Dermis lymphatic vessel endothelial cell (primary cell): ENCODE measurements around the gene MCOLN1. TPM values are rescaled to one million over a fixed set of nuclear protein-coding genes. Genes with fewer than 3 reads are reported as not detected.

ENCODE experiments used
- total RNA-seq: library from RNA; depleted of rRNA; stranded (reverse); fragments of >200 nt; gene quantifications from 2 replicates; pipeline ENCODE4 v1.2.1, GENCODE V29; 2014

MCOLN1 gene
- 3.4 and 4.9 TPM in 2 replicates for total RNA-seq

DNA sequence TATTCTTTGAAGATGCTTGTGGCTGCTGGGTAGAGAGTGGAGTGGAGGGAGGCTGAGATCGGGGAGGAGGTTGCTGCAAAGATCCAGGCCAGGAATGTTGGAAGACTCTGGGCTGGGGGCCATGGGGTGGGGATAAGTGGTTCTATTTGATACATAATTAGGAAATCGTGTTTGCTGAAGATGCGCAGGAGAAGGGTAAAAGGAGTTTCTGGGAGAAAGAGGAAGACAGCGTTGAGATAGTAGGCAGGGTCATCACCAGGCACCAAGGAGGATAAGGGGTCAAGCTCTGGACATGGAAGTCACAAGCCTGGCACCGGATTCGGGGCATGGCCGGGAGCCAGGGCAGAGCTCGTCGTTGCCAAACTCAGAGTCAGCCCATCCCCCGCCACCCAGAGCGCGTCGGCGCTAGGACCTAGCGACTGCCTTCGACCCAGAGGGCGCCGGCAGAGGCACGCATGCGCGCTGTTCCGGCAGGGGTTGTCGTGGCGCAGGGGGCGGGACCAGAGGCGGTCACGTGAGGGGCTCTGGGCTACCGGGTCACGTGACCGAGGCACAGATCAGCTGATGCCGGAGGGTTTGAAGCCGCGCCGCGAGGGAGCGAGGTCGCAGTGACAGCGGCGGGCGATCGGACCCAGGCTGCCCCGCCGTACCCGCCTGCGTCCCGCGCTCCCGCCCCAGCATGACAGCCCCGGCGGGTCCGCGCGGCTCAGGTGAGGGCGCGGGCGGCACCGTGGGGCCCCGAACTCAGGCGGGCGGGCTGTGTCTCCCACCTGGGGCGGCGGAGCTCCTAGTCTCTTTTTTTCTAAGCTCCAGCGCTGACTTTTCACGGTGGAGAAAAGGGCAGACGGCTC, at the start of gene MCOLN1:
Gene MCOLN1 (plus strand): TSS at position 553 of the 851 bp plus-strand sequence. CDS start 127 bp downstream, at position 680.

DNA sequence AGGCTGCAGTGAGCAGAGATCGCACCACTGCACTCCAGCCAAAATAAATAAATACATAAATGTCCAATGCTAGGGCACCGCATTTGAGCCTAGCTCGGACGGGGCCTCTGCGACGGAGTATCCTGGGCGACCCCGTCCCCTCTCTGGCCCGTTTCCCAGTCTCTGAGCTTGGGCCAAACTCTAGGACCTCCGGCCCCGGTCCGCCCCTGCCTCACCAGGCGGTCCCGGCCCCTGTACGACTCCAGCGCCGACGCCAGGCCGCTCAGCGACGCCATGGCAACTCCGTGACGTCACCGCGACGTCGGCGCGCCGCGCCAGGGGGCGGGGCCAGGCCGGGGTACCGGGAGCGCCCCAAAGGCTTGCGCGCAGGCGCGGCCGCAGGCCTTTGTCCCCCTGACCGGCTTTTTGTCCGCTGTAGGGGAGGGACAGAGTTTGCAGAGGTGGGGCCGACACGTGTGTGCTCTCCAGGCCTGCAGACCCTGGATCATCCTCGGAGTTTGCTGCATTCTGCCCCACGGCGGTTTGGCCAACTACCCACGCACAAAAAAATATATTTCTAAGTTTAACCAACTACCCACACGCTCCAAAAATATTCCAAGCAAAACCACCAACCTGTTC, 33.6 kb upstream of the MCOLN1 start, which contains the start of gene PEX11G:
Gene PEX11G (minus strand): TSS at position 300 of the 618 bp plus-strand sequence. CDS start 25 bp downstream, at position 275.

GRCh38 chr19:7515645-7516151, 6.7 kb upstream of the MCOLN1 start, which contains the start of gene ZNF358:
TSS of gene ZNF358 (plus strand) at chr19:7516103. CDS start at chr19:7519243, 3,140 bp downstream.

DNA sequence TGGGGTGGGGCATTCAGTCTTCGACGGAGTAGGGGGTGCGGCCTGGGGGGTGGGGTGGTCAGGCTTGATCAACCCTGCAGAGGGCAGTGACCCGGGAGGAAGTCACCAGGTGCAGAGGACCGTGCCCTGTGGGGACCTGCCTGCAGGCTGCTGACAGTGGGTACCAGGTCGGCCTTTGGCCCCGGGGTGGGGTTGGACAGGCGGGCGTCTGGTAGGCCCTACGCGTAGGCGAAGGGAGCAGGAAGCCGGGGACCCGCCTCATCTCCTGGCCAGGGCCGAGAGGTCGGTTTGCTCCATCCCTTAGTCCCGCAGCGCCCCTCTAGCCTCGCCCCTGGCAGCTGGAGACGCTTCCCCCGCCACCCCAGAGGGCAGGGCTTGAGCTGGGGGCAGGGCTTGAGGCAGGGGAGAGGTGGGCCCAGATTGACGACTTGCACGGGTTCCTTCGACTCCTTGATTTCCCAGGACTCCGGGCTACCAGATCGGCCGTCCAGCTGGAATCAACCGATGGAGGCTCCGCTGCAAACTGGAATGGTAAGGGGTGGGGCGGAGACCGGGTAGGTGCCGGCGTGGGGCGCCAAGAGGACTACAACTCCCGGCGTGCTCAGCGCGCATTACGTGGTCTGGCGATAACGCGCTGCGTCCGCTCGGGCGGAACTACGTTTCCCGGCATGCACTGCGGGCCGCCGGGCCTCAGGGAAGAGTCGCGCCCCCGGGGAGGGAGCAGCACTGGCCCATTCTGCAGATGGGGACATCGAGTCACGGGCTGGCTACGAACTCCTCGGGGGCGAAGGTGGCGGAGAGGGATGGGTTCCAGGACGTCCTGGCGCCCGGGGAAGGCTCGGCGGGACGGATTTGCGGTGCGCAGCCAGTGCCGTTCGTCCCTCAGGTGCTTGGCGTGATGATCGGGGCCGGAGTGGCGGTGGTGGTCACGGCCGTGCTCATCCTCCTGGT, 12.9 kb downstream of the MCOLN1 start, which contains the start of gene PNPLA6:
Gene PNPLA6 (plus strand): TSS at position 671 of the 951 bp plus-strand sequence. CDS start 72 bp downstream, at position 743.

Other genes with a start within 250 kb of the MCOLN1 start
- 30.9 and 37.6 TPM in 2 replicates for gene INSR, start 228.2 kb upstream of the MCOLN1 start, total RNA-seq
- gene ARHGEF18, start 173.7 kb upstream of the MCOLN1 start, total RNA-seq, result 16.4 and 21.1 TPM in 2 replicates
- gene PEX11G, start 33.6 kb upstream of the MCOLN1 start, total RNA-seq, result 1.5 TPM in 2 replicates
- gene ZNF358, start 6.5 kb upstream of the MCOLN1 start, total RNA-seq, result 10.9 and 11.2 TPM in 2 replicates
- gene PNPLA6, start 13.1 kb downstream of the MCOLN1 start, total RNA-seq, result 56.2 and 65.2 TPM in 2 replicates
- 0.11 TPM in 1 of 2 replicates, not detected in the other for gene CAMSAP3, start 73.2 kb downstream of the MCOLN1 start, total RNA-seq
- 19.0 and 22.6 TPM in 2 replicates for gene XAB2, start 106.9 kb downstream of the MCOLN1 start, total RNA-seq
- 34.4 and 36.3 TPM in 2 replicates for gene PET100, start 107.2 kb downstream of the MCOLN1 start, total RNA-seq
- gene PCP2, start 111.1 kb downstream of the MCOLN1 start, total RNA-seq, result not detected in 2 replicates
- gene STXBP2, start 114.5 kb downstream of the MCOLN1 start, total RNA-seq, result 19.8 and 28.3 TPM in 2 replicates
- gene RETN, start 146.4 kb downstream of the MCOLN1 start, total RNA-seq, result not detected in 2 replicates
- gene MCEMP1, start 154.5 kb downstream of the MCOLN1 start, total RNA-seq, result not detected in 2 replicates
- 111 and 133 TPM in 2 replicates for gene TRAPPC5, start 158.2 kb downstream of the MCOLN1 start, total RNA-seq
- not detected in 2 replicates for gene FCER2, start 179.5 kb downstream of the MCOLN1 start, total RNA-seq
- gene CLEC4G, start 209.5 kb downstream of the MCOLN1 start, total RNA-seq, result under 0.01 and 0.76 TPM in 2 replicates
- gene CD209, start 224.9 kb downstream of the MCOLN1 start, total RNA-seq, result 0.11 and 0.26 TPM in 2 replicates
- 146 and 160 TPM in 2 replicates for gene CLEC4M, start 240.6 kb downstream of the MCOLN1 start, total RNA-seq